ENCODE results near the gene PLK5.
A peak's percentile ranks its signal among the peaks of the same experiment; 100 is the strongest.

The PLK5 gene

DNA sequence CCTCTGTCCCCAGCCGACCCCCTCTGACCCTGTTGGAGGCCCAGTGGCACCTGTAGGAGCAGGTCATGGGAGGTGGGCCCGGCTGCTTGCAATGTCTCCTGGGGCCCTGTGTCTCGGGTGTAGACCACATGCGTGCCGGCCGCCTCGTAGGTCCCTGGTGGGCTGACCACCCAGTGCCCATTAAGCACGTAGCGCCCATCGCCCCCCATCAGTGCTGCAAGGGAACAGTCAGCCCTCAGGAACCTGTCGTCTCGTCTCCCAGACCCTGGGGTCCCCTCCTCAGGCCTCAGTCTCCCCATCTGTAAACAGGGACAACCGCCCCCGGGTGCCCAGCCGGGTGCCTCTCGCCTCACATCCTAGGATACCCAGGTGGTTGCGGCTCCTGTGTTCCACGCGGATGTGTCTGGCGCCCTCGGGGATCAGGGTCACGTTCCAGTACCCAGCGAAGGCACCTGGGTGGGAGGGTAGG is 16.7 kb upstream of the PLK5 start:
- Histone ChIP-seq H3K4me3 (ENCODE audit: low read length) (no peak overlapping the region), H3K9me3 (ENCODE audit: control insufficient read depth, low read length) (no peaks in the 10 kb centered on the region), H3K9ac (ENCODE audit: low read length) (no peak overlapping the region), H3K4me1 (ENCODE audit: control insufficient read depth, insufficient read depth, low read length) (peaks cover 14% of the 10 kb centered on the region), H3K36me3 (ENCODE audit: control insufficient read depth, insufficient read depth, low read length) (no peaks in the 10 kb centered on the region), H3K27me3 (ENCODE audit: control insufficient read depth, insufficient read depth, low read length) (peaks cover 27% of the 10 kb centered on the region)

DNA sequence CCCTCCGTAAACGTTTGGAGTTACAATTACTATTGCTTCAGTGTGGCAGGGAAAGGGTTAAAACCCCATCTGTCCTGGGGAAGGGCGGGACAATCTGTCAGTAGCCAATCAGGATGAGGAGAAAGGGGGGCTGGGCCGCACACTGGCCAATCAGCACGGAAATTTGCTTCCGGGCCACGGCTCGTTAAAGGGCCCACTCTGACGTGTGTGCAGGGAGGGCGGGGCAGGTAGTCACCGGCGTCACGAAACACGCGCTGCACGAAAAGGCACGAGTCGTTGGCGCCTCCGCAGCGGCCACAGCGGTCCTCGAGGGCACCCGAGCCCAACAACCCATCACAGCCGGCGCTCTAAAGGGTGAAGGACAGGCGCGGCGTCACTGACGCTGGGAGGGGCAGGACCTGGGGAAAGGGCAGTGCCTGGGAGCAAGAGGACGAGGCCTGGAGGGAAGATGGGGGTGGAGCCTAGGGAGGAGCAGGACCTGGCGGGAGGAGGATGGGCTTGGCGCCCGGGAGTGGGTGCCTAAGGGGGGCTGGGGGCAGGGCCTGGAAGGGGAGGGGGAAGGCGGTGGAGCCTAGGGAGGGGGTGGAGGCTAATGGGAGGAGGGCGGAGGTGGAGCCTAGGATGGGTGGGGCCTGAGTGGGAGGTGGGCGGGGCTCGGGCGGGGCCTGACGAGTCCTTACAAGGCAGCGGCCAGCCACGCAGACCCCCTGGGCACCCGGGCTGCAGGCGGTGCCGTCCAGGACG is 15.9 kb upstream of the PLK5 start:
- no peak overlapping the region for H3K4me3 ChIP-seq (ENCODE audit: low read length)
- H3K36me3 ChIP-seq (ENCODE audit: control insufficient read depth, insufficient read depth, low read length): no peaks in the 10 kb centered on the region
- no peaks in the 10 kb centered on the region for H3K9me3 ChIP-seq (ENCODE audit: control insufficient read depth, low read length)
- no peak overlapping the region for H3K9ac ChIP-seq (ENCODE audit: low read length)
- peaks cover 17% of the 10 kb centered on the region for H3K4me1 ChIP-seq (ENCODE audit: control insufficient read depth, insufficient read depth, low read length)
- H3K27me3 ChIP-seq (ENCODE audit: control insufficient read depth, insufficient read depth, low read length): peaks cover 22% of the 10 kb centered on the region

DNA sequence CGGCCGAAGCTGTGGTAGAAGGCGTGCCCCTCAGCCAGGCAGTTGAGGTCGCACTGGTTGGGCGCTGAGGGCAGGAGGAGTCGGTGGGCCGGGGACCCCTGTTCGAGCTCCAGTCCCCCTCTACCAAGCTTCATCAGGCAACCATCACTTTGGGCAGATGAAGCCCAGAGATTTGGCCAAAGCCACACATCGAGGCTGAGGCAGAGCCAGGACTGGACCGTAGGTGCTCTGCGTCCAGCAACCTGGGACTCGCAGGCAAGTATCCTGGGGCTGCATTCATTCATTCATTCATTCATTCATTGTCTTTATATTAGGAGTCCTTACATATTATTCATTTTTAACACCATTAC is 15.4 kb upstream of the PLK5 start:
- Histone ChIP-seq H3K27me3 (ENCODE audit: control insufficient read depth, insufficient read depth, low read length) (peaks cover 17% of the 10 kb centered on the region), H3K4me3 (ENCODE audit: low read length) (no peak overlapping the region), H3K36me3 (ENCODE audit: control insufficient read depth, insufficient read depth, low read length) (no peaks in the 10 kb centered on the region), H3K4me1 (ENCODE audit: control insufficient read depth, insufficient read depth, low read length) (peaks cover 11% of the 10 kb centered on the region), H3K9me3 (ENCODE audit: control insufficient read depth, low read length) (no peaks in the 10 kb centered on the region), H3K9ac (ENCODE audit: low read length) (no peak overlapping the region)

DNA sequence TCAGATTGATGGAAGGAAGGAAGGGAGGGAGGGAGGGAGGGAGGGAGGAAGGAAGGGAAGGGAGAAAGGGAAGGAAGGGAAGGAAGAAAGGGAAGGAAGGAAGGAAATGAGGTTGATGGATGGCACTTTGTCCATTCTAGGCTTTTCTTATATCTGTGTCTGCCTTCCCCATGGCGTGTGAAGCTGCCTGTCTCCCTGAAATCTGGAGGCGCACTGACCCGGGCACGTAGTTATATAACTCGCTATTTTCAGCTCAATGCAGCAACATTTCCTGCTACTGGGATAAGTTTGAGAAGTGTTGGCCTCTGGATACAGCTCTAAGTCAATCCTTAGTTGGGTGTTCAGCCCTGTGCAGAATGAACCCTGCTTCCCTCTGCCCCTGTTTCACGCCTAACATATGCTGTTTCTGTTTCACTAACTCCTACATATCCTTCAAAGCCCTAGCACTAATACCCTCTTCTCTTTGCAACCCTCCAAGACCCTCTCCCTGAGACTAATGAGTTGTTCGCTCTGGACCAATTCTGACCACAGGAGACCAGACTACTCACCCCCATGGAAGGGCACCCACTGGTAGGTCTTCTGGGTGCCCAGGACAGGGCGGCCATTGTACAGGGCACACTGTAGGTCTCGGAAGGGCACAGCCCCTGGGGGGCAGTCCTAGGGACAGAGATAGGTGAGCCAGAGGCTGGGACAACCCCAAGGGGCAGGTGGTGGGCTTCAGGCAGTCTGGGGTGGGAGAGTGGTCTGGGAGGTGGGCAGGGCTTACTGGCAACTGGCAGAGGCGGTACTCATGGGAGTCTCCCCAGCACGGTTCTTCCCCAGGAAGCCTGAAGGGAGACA is 14.1 kb upstream of the PLK5 start:
- no peak overlapping the region for H3K9ac ChIP-seq (ENCODE audit: low read length)
- H3K4me1 ChIP-seq (ENCODE audit: control insufficient read depth, insufficient read depth, low read length): peaks cover 9% of the 10 kb centered on the region
- no peaks in the 10 kb centered on the region for H3K36me3 ChIP-seq (ENCODE audit: control insufficient read depth, insufficient read depth, low read length)
- no peaks in the 10 kb centered on the region for H3K9me3 ChIP-seq (ENCODE audit: control insufficient read depth, low read length)
- no peak overlapping the region for H3K4me3 ChIP-seq (ENCODE audit: low read length)
- peaks cover 19% of the 10 kb centered on the region for H3K27me3 ChIP-seq (ENCODE audit: control insufficient read depth, insufficient read depth, low read length)

DNA sequence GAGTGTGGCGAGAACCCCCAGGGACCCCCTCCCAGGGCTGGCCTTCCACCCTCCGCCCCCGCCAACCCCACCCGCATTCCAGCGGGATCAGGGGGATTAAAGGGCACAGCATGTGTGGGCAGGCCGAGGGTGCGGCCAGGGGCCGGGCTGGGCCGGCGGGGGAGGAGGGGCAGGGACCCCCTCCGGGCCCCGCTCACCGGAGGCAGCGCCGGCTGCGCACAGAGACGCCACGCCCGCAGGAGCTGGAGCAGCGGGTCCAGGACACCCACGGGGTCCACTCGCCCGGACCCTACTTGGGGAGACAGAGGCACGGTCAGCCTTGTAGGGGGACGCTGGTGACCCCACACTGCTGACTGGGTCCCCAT is 13.5 kb upstream of the PLK5 start:
- Histone ChIP-seq H3K27me3 (ENCODE audit: control insufficient read depth, insufficient read depth, low read length) (peaks cover 25% of the 10 kb centered on the region), H3K9me3 (ENCODE audit: control insufficient read depth, low read length) (no peaks in the 10 kb centered on the region), H3K4me3 (ENCODE audit: low read length) (no peak overlapping the region), H3K4me1 (ENCODE audit: control insufficient read depth, insufficient read depth, low read length) (peaks cover 9% of the 10 kb centered on the region), H3K9ac (ENCODE audit: low read length) (no peak overlapping the region), H3K36me3 (ENCODE audit: control insufficient read depth, insufficient read depth, low read length) (no peaks in the 10 kb centered on the region)

DNA sequence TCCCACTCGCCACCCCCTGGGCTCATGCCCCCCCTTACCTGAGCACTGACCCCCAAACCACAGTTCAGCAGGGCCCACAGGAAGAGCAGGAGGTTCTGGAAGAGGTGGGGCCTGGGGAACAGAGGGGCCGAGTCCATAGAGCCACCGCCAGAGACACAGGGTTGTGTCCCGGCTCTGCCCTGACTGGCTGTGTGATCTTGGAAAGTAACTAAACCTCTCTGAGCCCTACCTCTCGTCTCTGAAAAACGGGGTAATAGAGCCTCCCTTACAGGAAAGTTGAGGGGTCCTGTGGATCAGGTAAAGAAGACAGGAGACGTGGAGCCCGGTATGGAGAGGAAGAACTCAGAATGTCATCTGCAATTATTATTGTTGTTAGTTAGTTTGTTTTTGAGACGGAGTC is 13.1 kb upstream of the PLK5 start:
- H3K4me3 ChIP-seq (ENCODE audit: low read length): no peak overlapping the region
- H3K9ac ChIP-seq (ENCODE audit: low read length): no peak overlapping the region
- peaks cover 9% of the 10 kb centered on the region for H3K4me1 ChIP-seq (ENCODE audit: control insufficient read depth, insufficient read depth, low read length)
- no peaks in the 10 kb centered on the region for H3K9me3 ChIP-seq (ENCODE audit: control insufficient read depth, low read length)
- H3K36me3 ChIP-seq (ENCODE audit: control insufficient read depth, insufficient read depth, low read length): no peaks in the 10 kb centered on the region
- H3K27me3 ChIP-seq (ENCODE audit: control insufficient read depth, insufficient read depth, low read length): peaks cover 26% of the 10 kb centered on the region

DNA sequence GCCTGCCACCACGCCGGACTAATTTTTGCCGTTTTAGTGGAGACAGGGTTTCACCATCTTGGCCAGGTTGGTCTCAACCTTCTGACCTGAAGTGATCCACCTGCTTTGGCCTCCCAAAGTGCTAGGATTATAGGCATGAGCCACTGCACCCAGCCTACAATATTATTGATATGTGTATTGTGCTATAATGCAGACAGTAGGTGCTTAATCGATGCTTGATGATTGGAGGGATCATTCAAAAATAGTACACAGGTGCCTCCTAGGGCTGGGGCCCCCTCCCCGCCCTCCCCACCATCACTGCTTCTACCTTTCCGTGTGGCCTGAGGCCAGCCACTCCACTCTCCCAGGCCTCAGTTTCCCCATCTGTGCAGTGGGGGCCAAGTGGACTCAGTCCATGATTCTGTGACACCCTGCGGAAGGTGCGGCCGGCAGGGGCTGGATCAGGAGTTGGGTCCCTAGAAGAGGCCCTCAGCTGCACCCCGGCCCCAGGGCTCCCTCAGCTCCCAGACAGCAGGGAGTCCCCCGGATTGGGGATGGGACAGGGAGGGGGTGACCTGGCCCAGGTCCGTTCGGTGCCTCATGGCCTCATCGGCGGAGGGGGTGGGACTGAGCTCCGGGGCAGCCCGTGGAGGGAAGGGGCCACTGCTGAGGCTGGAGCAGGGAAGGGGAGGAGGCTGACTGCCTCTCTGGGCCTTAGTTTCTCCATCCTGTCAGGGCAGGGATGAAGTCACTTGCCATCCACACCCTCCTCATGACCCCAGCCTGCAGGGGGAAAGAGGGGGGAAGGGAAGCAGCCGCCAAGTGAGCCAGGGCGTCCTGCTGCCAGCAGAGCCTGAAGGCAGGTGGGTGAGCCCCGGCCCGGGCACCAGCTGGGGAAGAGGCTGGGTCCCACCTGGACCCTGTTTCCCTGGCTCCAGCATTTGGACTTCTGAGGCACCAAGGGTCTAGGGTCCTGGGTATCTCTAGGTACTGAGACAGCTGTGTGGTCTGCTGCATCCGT is 12.3 kb upstream of the PLK5 start:
- no peak overlapping the region for H3K4me3 ChIP-seq (ENCODE audit: low read length)
- H3K36me3 ChIP-seq (ENCODE audit: control insufficient read depth, insufficient read depth, low read length): no peaks in the 10 kb centered on the region
- H3K9ac ChIP-seq (ENCODE audit: low read length): no peak overlapping the region
- peaks cover 26% of the 10 kb centered on the region for H3K27me3 ChIP-seq (ENCODE audit: control insufficient read depth, insufficient read depth, low read length)
- H3K9me3 ChIP-seq (ENCODE audit: control insufficient read depth, low read length): no peaks in the 10 kb centered on the region
- peaks cover 9% of the 10 kb centered on the region for H3K4me1 ChIP-seq (ENCODE audit: control insufficient read depth, insufficient read depth, low read length)

DNA sequence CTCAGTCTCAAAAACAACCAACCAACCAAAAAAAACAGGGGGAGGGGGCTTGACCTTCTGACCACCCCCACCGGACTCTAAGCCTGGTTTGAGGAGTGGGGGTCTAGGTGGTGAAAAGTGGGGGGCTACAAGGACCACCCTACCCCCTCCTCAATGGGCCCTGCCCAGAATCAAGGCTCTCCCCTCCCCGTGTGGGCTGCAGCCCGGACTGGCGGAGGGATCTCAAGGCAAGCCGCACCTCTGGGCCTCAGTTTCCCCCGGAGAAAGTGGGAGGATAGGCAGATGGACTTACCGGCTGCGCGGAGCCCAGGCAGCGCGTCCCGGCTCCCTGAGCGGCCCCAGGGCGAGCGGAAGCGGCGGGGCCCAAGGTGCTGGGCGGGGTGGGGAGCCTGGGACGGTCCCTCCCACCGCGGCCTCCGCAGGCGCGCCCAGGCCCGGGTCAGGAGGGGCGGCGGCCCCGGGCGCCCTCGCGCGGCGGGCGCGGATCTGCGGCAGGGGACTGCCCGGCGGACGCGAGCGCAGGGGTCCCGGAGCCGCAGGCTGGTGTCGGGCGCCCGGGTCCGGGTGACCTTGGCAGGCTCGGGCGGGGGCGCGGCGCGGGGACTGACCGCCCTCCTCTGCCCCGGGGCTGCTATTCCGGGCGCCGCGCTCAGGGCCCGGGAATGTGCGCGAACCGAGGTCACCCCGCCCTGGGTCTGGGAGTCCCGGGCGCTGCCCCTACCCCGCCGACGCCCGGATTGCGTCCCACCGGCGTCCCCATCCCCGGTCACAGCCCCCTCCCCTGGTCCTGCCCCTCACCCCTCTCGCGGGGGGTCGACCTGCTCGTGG is 11.0 kb upstream of the PLK5 start, which contains the start of gene ADAMTSL5:
TSS of gene ADAMTSL5 (minus strand) at position 349 of the 828 bp plus-strand sequence. CDS start 2,076 bp downstream, outside the sequence.
- Histone ChIP-seq H3K27me3 (ENCODE audit: control insufficient read depth, insufficient read depth, low read length) (peaks cover 26% of the 10 kb centered on the region), H3K4me3 (ENCODE audit: low read length) (peak within 1 kb of the TSS; percentile 14)

DNA sequence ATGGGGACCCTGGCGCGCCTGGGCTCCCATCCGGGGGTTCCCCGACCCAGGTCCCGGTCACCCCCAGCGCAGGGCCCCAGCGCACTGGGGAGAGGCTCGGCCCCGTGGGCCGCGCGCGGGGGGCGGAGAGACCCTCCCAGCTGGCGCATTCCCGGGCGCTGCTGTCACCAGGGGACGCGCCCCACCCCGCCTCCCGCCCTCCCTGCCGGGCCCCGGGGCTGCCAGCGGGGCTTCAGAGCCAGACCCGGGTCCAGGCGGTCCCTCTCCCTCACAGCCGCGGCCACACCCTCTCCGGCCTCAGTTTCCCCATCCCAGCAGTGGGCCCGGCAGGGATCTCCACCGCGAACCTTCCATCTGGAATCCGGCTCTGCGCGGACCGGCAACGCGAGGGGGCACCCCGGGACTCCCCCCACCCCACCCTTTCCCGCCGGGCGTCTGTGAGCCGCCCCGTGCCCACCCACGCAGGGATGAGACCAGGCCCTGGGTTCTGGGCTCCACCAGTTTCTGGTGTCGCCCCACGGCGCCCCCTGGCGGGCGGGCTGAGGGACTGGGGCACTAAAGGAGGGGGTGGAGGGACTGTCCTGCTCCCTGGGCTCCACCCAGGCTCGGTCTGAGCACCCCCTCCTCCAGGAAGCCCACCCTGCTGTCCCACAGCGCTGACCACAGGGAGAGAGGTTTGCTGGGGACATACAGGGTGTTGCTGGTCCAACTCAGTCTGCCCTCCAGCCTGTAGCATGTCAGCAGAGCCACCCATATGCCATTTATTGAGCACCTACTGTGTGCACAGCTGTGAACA is 10.2 kb upstream of the PLK5 start:
- Histone ChIP-seq H3K27me3 (ENCODE audit: control insufficient read depth, insufficient read depth, low read length) (peaks cover 32% of the 10 kb centered on the region), H3K4me3 (ENCODE audit: low read length) (no peak overlapping the region), H3K36me3 (ENCODE audit: control insufficient read depth, insufficient read depth, low read length) (no peaks in the 10 kb centered on the region), H3K9ac (ENCODE audit: low read length) (peak overlapping the region; percentile 61), H3K4me1 (ENCODE audit: control insufficient read depth, insufficient read depth, low read length) (peaks cover 4% of the 10 kb centered on the region), H3K9me3 (ENCODE audit: control insufficient read depth, low read length) (no peaks in the 10 kb centered on the region)

More for the DNA sequence above, 11.0 kb upstream of the PLK5 start, which contains the start of gene ADAMTSL5:
- H3K4me1 ChIP-seq (ENCODE audit: control insufficient read depth, insufficient read depth, low read length): peaks cover 4% of the 10 kb centered on the region
- no peaks in the 10 kb centered on the region for H3K9me3 ChIP-seq (ENCODE audit: control insufficient read depth, low read length)
- H3K9ac ChIP-seq (ENCODE audit: low read length): peak within 1 kb of the TSS; percentile 66
- no peaks in the 10 kb centered on the region for H3K36me3 ChIP-seq (ENCODE audit: control insufficient read depth, insufficient read depth, low read length)

DNA sequence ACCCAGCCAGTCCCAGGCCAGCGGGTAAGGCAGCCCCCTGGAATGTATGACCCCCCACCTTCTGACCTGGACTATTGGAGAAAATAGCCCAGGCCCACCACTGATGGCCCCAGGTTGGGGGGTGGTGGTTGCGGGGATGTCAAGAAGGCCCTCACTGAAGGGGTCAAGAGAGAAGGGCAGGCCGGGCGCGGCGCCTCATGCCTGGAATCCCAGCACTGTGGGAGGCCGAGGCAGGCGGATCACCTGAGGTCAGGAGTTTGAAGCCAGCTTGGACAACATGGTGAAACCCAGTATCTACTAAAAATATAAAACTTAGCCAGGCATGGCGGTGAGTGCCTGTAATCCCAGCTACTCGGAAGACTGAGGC is 9.6 kb upstream of the PLK5 start:
- H3K36me3 ChIP-seq (ENCODE audit: control insufficient read depth, insufficient read depth, low read length): no peaks in the 10 kb centered on the region
- H3K4me1 ChIP-seq (ENCODE audit: control insufficient read depth, insufficient read depth, low read length): peaks cover 4% of the 10 kb centered on the region
- H3K27me3 ChIP-seq (ENCODE audit: control insufficient read depth, insufficient read depth, low read length): peaks cover 32% of the 10 kb centered on the region
- no peak overlapping the region for H3K4me3 ChIP-seq (ENCODE audit: low read length)
- H3K9ac ChIP-seq (ENCODE audit: low read length): no peak overlapping the region
- H3K9me3 ChIP-seq (ENCODE audit: control insufficient read depth, low read length): no peaks in the 10 kb centered on the region
